ENCODE results near the gene TJP2. TPM values are rescaled to one million over a fixed set of nuclear protein-coding genes. Genes with fewer than 3 reads are reported as not detected.

TJP2 gene
- total RNA-seq, 4 donors from 2014 or later: 98.8 to 203 (median 137) TPM

DNA sequence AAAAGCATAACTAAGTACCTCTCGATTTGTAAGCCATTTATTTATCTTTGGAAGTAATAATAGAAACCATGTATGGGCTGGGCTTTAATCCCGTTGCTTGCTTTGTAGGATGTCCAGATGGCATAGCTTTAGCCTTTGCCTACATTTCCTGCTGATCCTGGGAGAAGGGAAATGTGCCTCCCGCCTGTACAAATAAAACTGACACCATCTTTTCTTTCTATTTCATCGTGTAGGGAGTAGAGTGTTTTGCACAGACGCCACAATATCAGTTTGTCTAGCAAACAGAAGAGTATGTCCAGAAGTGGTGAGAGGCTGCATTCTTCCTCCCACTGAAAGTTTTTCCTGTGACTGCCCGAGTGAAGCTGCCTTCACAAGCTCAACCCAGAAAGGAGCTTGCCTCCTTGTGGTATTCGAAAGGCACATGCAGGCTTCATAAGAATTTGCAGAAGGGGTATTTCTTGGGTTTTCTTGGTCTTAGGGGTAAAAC lies 24.7 kb upstream of the TJP2 start:
- TF ChIP-seq, protein P1, sequence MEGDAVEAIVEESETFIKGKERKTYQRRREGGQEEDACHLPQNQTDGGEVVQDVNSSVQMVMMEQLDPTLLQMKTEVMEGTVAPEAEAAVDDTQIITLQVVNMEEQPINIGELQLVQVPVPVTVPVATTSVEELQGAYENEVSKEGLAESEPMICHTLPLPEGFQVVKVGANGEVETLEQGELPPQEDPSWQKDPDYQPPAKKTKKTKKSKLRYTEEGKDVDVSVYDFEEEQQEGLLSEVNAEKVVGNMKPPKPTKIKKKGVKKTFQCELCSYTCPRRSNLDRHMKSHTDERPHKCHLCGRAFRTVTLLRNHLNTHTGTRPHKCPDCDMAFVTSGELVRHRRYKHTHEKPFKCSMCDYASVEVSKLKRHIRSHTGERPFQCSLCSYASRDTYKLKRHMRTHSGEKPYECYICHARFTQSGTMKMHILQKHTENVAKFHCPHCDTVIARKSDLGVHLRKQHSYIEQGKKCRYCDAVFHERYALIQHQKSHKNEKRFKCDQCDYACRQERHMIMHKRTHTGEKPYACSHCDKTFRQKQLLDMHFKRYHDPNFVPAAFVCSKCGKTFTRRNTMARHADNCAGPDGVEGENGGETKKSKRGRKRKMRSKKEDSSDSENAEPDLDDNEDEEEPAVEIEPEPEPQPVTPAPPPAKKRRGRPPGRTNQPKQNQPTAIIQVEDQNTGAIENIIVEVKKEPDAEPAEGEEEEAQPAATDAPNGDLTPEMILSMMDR (IDR thresholded peaks at IDR 0.05; ENCODE audit: low read depth): no peak

DNA sequence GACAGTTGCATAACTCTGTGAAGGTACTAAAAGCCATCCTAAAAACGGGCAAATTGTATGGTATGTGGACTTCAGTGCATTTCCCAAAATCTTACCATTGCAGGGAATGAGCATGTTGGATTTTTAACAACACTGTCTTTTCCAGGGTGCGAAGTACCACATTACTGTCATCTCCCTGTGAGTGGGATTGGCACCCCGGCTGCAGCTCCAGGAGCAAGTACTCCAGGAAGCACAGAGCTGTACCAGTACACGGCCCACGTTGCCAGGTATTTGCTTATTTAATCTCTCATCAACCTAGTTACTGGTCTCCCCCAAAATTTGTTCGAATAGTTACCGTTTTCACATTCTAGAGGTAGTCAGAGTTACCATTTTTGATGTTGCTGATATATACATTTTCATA lies 22.6 kb upstream of the TJP2 start:
- TF ChIP-seq, protein P1 (IDR thresholded peaks at IDR 0.05; ENCODE audit: low read depth): no peak

DNA sequence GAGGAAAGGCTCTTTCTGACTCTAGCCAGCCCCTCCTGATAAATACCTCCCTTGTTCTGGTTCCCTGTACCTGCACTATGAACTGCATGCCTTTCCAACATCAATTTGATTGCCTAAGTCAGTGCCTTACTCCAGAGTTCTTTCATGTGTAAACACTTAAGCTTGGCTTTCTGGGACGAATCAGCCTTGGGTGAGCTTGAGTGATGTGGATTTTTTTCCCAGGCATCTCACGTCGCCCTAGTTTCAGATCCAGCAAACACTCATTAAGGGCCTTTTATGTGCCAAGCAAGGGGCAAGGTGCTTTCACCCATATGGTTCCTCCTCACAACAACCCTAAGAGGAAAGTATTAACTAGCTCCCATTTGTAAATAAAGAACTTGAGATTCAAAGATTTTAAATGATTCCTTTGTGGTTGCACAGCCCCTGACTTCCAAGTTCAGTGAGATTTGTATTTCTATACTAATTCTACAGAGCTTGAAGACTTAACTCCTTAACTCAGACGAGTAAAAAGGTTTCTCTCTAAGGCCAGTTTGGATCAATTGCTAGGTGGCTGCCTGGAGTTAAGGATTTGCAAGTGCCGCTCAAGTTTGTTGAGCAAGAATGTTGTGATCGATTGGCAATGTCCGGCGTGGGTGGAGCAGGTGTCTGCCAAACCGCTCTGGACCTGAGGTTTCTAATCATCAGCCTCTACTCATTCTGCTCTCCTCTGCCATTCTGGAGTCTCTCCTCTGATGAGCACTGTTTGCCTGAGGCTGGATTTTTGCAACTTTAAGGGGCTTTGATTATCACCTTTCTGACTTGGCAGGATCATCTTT lies 20.2 kb upstream of the TJP2 start:
- TF ChIP-seq, protein P1 (IDR thresholded peaks at IDR 0.05; ENCODE audit: low read depth): no peak

DNA sequence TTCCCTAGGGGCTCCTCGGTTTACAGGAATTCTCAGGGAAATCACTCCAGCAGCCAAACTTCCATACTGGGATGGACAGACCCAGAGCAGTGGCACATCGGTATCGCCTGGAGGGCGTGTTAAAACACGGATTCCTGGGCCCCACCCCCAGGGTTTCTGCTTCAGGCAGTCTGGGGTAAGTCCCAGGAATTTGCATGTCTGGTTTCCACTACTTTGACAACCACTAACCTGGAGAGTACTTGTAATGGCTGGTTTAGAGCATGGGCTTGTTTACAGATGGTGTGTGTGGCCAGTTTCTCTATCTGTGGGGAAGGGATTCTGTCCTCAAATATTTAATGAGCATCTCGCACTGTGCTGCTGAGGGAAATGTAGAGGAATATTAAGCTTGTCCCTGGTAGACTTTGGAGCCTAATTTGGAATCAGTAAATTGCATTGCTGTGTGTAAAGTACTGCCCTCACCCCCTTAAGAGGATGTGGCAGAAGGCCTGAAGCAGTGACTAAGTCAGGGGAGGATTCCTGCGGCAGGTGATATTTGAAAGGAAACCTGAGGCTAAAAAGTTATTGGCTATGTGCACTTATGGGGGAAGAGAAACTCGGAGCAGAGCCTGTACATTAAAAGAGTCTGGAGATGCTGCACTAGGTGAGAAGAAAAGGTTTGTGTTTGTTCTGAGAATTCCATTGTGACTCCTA lies 18.6 kb upstream of the TJP2 start:
- TF ChIP-seq, protein P1 (IDR thresholded peaks at IDR 0.05; ENCODE audit: low read depth): no peak

DNA sequence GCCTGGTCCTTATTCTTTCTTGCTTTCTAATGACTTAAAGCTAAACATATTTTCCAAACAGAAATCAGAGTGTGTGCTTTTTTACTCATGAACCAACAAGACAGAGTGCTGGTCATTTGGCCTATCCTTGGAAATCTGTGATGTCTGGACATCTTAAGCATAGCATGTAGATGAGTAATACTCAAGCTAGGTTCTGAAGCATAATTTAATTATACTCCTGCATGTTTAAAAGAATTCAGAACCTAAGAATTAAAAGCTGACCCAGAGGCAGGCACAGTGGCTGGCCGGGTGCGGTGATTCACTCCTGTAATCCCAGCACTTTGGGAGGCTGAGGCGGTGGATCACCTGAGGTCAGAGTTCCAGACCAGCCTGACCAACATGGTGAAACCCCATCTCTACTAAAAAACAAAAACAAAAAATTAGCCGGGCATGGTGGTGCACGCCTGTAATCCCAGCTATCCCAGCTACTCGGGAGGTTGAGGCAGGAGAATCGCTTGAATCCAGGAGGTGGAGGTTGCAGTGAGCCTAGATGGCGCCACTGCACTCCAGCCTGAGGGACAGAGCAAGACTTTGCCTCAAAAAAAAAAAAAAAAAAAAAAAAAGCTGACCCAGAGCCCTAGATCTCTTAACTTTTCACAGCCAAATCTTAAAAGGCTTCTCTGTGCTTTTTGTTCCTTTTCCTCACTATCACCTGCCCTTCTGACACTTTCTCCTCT lies 16.2 kb upstream of the TJP2 start:
- TF ChIP-seq, protein P1 (IDR thresholded peaks at IDR 0.05; ENCODE audit: low read depth): no peak

DNA sequence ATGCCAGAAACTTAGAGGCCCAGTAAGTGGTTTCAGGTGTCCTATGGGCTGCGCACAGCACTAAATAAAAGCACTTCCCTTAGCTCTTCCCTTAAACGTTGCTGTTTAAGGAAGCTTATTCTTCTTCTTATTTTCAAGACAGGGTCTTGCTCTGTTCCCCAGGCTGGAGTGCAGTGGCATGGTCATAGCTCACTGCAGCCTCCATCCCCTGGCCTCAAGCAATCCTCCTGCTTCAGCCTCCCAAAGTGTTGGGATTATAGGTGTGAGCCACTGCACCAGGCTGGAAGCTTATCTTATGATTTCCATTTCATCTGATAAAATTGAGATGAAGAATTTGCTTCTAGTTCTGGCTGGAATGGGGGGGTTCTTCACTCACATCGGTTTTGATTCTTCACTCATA lies 15.6 kb upstream of the TJP2 start:
- TF ChIP-seq, protein P1 (IDR thresholded peaks at IDR 0.05; ENCODE audit: low read depth): no peak

DNA sequence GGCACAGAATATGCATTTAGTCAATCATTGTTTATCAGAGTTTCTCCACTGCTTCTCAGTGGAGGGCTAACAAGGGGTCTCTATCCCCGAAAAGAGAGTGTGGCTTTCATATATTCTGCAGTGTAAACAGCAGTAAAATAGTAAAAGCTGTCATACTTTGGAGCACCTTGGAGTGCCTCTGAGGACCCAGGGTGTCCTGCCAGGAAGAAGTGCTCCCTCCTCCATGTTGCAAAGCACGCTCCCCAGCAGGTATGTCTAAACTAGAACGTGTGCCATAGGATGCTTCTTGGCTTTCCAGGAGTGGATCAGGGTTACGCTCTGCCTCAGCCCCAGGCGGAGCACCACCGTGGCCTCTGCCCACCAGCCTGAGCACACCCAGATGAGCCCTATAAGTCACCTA lies 8.5 kb upstream of the TJP2 start:
- TF ChIP-seq, protein P1 (IDR thresholded peaks at IDR 0.05; ENCODE audit: low read depth): no peak

All from subcutaneous adipose tissue (tissue), 4 donors.